LNCAP (cell line): ENCODE measurements around the gene HINT3.

Experiments used
- TF ChIP-seq, protein P1 (sequence below): fragments of 450-650 bp; IDR thresholded peaks from 2 replicates; pipeline ENCODE4 v1.5.1; 2017; ENCODE audit warnings: mild to moderate bottlenecking

Gene HINT3

DNA sequence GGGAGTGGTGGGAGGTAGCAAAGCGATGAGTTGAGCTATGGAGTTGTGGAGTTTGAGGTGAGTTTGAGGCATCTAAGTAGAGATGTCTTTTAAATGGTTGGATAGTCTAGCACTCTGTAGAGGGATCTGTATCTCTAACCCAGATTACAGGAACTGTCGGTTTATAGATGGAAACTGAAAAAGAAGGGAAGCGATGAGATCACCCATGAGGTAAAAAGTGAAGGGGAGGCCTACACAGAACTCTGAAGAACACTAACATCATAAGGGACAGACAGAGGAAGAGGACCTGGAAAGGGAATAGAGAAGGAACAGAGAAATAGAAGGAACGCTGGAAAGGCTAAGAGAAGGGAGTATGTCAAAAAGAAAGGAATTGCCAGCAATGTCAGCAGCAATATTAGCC is 2.5 kb downstream of the HINT3 start:
- TF ChIP-seq, protein P1, sequence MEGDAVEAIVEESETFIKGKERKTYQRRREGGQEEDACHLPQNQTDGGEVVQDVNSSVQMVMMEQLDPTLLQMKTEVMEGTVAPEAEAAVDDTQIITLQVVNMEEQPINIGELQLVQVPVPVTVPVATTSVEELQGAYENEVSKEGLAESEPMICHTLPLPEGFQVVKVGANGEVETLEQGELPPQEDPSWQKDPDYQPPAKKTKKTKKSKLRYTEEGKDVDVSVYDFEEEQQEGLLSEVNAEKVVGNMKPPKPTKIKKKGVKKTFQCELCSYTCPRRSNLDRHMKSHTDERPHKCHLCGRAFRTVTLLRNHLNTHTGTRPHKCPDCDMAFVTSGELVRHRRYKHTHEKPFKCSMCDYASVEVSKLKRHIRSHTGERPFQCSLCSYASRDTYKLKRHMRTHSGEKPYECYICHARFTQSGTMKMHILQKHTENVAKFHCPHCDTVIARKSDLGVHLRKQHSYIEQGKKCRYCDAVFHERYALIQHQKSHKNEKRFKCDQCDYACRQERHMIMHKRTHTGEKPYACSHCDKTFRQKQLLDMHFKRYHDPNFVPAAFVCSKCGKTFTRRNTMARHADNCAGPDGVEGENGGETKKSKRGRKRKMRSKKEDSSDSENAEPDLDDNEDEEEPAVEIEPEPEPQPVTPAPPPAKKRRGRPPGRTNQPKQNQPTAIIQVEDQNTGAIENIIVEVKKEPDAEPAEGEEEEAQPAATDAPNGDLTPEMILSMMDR: no peak

DNA sequence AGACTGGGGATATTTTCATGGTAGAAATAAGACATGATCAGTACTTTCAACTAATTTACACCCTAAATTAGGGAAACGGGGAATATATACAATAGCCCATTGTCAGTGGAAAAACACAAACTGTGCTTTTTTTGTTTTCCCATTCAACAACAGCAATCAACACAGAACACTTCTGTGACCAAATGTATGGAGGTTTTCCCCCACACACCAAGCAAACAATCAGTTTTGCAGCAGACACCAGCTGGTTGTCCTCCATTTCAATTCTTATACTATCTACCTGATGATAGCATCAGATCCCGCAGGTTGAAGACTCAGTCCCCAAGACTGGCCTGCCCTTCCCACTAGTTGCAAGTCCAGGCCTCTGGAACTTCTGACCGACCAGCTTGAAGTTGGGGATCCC is 4.5 kb downstream of the HINT3 start:
- TF ChIP-seq, protein P1: no peak

DNA sequence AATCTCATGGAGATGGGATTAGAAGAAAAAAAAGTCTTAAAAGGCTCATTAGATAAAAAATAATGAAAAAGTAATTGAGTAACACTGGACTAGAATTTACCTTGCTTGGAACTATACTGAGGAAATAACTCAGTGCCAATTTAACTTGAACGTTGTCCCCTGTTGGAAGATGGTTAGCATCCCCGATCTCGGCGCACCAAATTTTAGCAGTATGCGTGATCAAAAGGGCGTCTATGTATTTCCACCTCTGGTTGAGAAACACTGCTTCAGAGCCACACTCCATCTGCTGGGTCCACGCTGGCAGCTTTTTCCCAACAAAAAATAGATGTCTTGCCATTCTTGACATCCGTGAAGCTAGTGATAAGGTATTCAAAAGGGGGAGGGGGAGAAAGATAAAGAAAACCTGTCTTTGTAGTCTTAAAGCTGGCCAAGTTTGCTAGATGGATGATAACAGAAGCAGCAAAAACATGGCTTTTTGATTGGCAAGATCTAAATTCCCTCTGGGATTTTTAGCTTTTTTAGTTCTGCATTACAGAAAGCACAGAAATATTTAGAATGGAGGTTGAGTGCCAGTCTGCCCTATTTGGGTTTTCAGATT is 6.4 kb downstream of the HINT3 start:
- TF ChIP-seq, protein P1: no peak

DNA sequence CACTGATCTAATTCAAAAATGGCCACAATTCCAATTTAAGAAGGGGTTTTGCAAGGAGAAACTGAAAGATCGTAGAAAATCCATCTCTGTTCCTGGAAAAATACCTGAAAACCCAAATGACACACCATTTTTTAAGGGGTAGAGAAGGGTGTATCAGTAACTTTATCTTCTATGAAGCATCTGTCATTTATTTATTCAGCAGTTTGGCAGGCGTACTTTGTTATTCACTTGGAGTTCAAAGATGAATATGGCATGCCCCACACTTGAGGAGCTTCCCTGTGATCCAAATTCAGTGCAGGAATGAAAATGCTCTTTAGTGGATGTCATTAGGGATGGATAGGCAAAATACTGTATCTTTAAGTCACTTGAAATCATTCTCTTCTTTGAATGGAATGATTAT is 7.2 kb downstream of the HINT3 start:
- TF ChIP-seq, protein P1: no peak

DNA sequence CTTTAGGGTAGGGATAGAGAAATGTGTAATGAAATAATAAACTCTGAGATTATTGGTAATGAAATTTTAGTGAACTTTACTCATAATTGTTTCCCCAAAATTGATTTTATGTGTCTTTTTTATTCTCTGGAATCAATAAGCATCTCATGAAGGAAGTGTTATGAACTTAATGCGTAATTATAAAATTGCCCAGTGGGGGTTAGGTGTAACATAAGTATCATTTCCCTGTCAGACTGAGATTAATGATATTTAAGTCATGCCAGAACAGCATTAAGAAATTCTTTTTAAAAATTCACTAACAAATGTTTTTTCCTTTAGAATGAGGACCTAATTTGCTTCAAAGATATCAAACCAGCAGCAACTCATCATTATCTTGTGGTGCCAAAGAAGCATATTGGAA is 10.0 kb downstream of the HINT3 start:
- TF ChIP-seq, protein P1: no peak

DNA sequence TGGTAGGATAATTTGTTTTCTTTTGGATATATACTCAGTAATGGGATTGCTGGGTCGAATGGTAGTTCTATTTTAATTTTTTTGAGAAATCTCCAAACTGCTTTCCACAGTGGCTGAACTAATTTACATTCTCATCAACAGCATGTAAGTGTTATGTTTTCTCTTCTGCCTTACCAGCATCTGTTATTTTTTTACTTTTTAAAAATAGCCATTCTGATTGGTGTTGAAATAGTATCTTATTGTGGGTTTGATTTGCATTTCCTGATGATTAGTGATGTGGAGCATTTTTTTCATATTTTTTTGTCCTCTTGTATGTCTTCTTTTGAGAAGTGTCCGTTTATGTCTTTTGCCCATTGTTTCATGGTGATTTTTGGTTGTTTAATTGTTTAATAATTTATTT is 11.9 kb downstream of the HINT3 start:
- TF ChIP-seq, protein P1: no peak

DNA sequence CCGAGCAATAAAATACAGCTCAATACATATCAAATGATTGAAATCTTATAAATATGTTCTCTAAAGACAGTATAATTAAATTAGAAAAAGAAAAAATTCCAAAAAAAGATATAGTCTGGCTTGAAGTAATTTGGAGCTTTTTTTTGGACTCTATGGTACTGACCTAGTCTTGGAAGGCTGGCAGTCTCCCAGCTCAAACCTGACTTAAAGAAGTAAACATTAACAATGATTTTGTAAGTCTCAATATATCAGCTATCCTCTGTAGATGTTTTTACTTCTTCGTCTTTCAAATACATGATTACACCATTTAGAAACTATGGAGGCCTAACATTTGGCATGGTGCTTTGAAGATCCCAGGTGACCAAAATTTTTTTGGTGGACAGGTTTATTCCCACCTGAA is 14.2 kb downstream of the HINT3 start:
- TF ChIP-seq, protein P1: no peak
